GM21576 (cell line): ENCODE results near the gene USP2.

Source experiments
- ATAC-seq: cut with Tn5 transposase; IDR thresholded peaks from one replicate; pipeline ENCODE4 v1.9.1; 2021; ENCODE audit warnings: mild to moderate bottlenecking, moderate library complexity; ENCODE audit not compliant: unreplicated experiment

USP2 gene

DNA sequence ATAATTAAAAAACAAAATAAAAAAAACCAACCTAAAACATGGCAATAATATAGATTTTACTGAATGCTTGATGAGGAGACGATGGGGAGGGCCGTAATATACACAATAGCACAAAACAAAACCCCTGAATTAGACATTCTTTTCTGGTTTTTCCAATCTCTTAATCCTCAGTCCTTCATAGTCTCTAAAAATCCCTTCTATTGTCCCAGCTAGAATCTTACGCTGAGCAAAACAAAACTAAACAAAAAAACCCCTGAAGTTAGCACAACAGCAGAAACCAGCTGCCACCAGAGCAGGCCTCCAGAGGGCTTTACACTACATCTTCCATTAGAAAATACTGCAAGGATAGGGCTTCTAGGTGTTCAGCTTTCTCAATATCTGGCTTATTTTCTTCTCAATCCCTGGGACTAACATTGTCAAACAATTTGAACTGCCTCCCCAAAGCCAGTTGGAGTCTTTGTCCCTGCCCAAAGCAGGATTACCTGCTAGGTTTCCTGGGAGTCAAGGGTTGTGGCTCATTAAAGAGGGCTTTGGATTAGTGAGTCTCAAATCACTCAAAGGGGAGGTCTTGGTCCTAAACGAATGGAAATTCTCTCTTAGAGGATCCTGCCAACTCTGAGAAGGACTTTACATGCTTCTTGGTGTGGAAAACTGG, 49.3 kb downstream of the USP2 start:
- no peak for ATAC-seq

DNA sequence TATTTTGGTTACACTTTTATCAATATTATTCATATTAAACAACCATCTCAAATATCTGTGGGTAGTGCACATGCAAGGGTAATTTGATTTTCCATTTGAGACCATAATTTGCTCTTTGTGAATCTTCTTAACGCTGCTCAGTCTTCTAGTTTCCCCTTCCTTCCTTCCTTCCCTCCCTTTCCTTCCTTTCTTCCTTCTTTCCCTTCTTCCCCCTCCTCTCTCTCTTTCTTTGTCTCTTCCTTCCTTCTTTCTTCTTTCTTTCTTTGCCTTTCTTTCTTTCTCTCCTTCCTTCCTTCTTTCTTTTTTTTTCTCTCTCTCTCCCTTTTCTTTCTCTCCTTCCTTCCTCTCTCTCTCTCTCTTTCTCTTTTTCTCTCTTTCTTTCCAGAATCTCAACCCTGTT, 51.3 kb downstream of the USP2 start:
- no peak for ATAC-seq

DNA sequence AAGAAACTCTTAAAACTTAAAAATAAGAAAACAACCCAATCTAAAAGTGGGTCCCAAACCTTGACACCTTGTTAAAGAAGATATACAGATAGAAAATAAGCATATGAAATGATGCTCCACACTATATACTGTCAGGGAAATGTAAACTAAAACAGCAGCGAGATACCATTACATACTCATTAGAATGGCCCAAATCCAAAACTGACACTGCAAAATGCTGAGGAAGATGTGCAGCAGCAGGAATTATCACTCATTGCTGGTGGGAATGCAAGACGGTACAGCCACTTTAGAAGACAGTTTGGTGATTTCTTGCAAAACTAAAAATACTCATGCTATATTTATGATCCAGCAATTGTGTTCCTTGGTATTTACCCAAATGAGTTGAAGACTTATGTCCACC, 52.2 kb downstream of the USP2 start:
- ATAC-seq = no peak

GRCh38 chr11:119324189-119324588, 57.3 kb downstream of the USP2 start:
- ATAC-seq = no peak

- no peak for ATAC-seq
Observed at GRCh38 chr11:119323532-119324033, 57.9 kb downstream of the USP2 start.

- ATAC-seq = no peak
Observed at GRCh38 chr11:119322921-119323531, 58.5 kb downstream of the USP2 start.

GRCh38 chr11:119322360-119322739, 59.1 kb downstream of the USP2 start:
- no peak for ATAC-seq

GRCh38 chr11:119320776-119321524, 60.5 kb downstream of the USP2 start:
- peak; percentile 52 for ATAC-seq

- ATAC-seq = no peak
Observed at GRCh38 chr11:119320240-119320775, 61.2 kb downstream of the USP2 start.

GRCh38 chr11:119319700-119320239, 61.7 kb downstream of the USP2 start:
- no peak for ATAC-seq

GRCh38 chr11:119319136-119319699, 62.3 kb downstream of the USP2 start:
- no peak for ATAC-seq

DNA sequence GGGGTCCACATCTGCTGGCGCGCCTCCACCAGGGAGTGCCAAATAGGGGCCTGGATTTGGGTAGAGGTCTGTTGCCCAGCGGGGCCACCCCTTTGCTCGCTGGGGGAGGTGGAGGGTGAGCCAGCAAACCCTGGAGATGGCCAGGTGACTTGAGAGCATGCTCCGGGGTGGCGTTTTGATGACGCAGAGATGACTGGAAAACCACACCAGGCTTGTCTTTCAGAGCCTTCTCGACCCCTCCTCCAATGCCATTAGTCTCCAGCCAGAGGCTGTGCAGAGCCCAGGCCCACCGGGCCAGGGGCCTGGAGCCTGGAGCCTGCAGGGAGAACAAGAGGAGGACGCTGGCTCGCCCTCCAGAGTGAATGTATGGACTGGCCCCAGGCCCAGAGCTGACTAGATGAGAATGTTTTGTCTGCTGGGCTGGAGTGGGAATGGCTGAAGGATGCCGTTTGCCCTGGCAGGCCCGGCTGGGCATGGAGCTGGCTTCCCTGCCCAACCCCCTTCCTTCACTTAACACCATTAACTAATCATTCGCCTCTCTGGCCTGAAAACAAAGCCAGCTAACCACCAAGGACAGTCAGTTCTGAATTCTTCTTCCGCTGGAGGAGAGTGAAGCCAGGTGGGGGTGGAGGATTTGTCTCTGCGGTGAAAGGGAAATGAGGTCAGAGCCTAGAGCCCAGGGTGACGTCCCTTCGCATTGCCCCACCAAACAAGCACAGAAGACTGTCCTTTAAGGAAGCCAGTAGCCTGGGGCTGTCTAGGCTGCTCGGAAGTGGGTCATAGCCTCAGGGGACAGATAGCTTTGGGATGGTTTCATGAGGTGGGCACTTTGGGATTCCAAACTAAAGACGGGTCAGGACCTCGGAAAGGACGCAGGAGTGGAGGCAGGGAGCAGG, 63.0 kb downstream of the USP2 start:
- ATAC-seq = no peak

DNA sequence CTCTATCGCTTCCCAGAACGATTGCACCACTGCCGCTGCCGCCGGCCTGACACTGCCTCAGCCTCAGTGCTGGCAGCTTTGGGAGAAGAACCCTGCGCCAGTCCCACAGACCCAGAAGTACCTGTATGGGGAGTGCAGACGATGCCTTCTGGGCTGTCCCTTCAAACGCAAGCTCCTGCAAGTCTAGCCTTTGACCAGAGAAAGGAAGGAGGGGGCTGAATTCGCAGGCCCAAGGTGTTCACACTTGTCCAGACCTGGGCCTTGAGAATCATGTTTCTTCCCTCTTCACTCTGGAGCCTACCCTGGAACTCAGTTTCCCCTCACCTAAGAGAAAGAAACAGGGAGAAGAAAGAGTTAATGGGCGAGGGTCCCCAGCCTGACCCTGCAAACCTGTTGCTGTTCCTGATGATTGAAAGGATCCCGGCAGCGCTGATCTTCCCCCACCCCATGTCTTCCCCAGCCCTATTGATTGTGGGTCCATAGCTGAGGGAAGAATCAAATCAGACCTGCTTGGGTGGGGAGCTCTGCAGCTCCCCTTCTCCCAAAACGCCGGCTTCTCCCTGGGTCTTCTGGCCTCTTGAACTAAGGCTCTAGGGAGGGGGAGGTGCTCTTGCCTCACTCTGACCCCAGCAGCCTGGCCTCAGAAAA, 63.8 kb downstream of the USP2 start:
- no peak for ATAC-seq

DNA sequence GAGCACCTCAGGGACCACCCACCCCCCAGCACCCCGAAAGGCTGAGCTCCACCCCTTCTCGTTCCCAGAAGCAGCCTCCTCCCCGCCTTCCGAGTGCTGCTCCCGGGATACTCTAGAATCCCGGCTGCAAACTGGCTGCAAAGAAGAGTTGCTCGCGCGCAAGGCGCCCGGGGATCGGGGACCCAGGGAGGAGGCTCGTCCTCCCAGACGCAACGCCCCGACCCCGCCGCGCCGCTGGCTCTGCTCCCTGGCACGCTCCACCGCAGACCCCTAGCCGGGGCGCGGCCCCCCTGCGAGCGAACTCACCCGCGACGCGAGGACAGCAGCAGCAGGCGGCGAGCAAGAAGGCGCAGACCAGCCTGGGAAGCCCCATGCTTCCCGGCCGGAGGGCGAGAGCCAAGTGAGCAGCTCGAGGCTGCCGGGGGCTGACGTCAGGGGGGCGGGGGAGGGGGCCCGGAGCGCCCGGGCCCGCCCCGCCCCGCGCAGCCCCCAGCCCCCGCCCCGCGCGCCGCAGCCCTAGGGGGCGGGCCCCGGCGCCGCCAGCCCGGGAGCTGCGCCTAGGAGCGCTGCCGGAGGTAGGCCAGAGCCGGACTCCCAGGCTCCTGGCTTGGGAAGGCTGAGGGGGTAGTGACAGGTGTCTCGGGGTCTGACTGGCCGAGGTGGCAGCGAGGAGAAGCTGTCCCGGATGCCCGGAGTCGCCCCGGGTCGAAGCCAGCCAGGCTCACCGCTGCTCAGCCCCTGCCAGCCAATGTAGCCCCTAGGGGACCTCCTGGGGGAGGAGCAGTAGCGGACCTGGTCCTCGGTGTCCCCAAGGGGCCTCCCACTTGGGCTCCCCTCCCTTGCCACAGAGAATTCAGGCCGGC, 64.5 kb downstream of the USP2 start, which contains the start of gene MCAM:
Gene MCAM (minus strand): TSS at position 402 of the 863 bp plus-strand sequence. CDS start 29 bp downstream, at position 373.
- ATAC-seq = no peak

DNA sequence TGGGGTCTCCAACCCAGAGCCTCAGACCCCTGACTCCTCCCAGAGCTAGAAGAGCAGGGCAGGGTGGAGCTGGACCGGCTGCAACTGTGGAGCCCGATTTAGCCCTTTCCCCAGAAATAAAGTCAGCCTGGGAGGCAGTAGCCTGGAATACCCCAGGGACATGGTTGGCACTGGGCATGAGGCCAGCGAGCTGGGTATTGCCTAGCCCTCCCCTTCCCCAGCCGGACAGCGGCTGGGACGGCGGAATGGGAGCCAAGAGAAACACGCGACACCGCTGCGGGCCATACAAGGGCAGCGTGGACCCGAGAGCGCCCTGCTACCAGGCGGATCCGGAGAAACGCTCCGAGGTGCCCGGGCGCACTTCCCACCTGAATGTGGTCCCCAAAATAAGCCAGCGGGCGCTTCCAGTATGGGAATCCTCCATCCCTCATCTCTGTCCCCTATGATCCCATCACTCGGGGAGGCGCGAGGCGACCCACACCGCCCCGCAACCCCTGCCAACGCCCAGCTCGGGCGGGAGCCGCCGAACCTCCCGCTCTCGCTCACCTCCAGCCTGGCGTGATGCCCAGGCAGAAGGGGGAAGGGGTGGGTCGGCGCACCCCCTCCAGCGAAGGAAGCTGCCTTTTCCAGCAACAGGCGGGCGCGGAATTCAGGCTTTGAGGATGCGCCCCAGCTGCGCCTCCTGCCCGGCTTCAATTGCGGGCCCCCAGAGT, 65.3 kb downstream of the USP2 start:
- no peak for ATAC-seq

- no peak for ATAC-seq
Observed at GRCh38 chr11:119315131-119316015, 66.1 kb downstream of the USP2 start.

DNA sequence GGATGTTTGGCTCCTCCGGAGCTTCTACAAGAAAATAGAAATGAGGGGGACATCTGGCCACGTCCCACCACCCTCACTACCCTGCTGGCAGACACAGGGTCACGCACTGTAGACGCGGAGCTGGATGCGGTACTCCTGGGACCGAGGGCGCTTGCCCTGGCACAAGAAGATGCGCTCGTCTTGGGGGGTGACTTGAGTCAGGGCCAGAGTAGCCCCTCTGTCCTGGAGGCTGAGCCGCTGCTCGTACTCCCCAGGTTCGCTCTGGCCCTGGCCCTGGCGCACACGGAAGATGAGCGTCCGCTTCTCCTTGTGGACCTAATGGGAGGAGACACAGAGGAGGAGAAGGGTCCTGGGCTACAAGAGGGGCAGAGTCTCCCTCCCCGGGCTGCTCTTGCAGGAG, 66.8 kb downstream of the USP2 start:
- no peak for ATAC-seq
